Measurements from ENCODE around the gene VILL. TPM values are rescaled to one million over a fixed set of nuclear protein-coding genes. Genes with fewer than 3 reads are reported as not detected.

The VILL gene
- total RNA-seq, result 3.9 and 8.7 TPM in 2 replicates

GRCh38 chr3:37990527-37990926 lies at the start of gene VILL:
VILL (plus strand) TSS chr3:37990786; CDS start chr3:37993673, 2,887 bp downstream.

GRCh38 chr3:38029400-38030125 lies 39.0 kb downstream of the VILL start, which contains the start of gene PLCD1:
PLCD1 (minus strand) TSS chr3:38029642; CDS start chr3:38029539, 103 bp downstream.

GRCh38 chr3:38039101-38039898 lies 48.7 kb downstream of the VILL start, which contains the start of gene DLEC1:
DLEC1 (plus strand) TSS chr3:38039208; CDS start chr3:38039226, 18 bp downstream.

Other genes with a start within 250 kb of the VILL start
- gene CTDSPL, start 128.9 kb upstream of the VILL start, total RNA-seq, result 20.2 and 20.4 TPM in 2 replicates
- 13.2 and 22.9 TPM in 2 replicates for gene PLCD1, start 38.9 kb downstream of the VILL start, total RNA-seq
- 0.13 TPM in 1 of 2 replicates, not detected in the other for gene DLEC1, start 48.4 kb downstream of the VILL start, total RNA-seq
- 43.3 and 64.4 TPM in 2 replicates for gene ACAA1, start 146.3 kb downstream of the VILL start, total RNA-seq
- 26.2 and 34.0 TPM in 2 replicates for gene MYD88, start 147.9 kb downstream of the VILL start, total RNA-seq
- 20.2 and 31.4 TPM in 2 replicates for gene OXSR1, start 174.8 kb downstream of the VILL start, total RNA-seq